ENCODE results near the gene IFNA4.
"Not testable (repeated sequence)": the region's sequence is repeated elsewhere in the genome, so short reads cannot be mapped to it uniquely, and the experiment has no call there.

The IFNA4 gene

DNA sequence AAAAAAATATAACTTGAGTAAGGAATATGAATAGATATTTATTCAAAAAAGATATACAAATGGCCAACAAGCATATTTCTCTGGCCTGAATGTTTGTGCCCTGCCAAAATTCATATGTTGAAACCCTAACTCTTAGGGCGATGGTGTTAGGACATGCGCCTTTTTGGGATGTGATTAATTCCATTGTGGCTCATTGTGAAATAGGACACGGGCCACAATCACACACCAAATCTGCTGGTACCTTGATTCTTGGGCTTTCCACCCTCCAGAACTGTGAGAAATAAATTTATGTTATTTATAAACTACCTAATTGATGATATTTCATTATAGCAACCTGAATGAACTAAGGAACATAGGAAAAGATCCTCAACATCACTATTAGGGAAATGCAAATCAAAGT is 15.2 kb downstream of the IFNA4 start:
- in situ Hi-C loops (cut with MboI; ENCODE audit: low pct_unique_long_range_greater_than_20kb, low sequenced_read_pairs) = no loop called here
- no peak for DNase-seq

DNA sequence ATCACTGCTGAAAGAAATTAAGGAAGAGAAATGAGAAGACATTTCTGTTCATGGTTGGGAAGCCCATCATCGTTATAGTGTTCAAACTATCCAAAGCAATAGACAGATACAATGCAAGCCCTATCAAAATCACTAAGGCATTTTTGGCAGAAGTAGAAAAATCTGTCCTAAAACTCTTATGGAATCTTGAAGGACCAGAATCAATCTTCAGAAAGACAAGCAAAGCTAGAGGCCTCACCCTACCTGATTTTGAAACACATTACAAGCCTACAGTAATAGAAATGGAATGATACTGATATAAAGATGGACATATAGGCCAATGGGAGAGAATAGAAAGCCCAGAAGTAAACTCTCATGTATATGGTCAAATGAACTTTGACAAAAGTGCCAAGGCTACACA is 16.0 kb downstream of the IFNA4 start:
- in situ Hi-C loops (cut with MboI; ENCODE audit: low pct_unique_long_range_greater_than_20kb, low sequenced_read_pairs) = no loop called here
- no peak for DNase-seq

- in situ Hi-C loops (cut with MboI; ENCODE audit: low pct_unique_long_range_greater_than_20kb, low sequenced_read_pairs); DNase-seq: not testable (repeated sequence)
These were observed 20.8 kb downstream of the IFNA4 start, which contains the start of gene IFNA21 for GRCh38 chr9:21166560-21166959. Gene IFNA21 (minus strand): TSS chr9:21166660. CDS start chr9:21166612, 48 bp downstream.

- in situ Hi-C loops (cut with MboI; ENCODE audit: low pct_unique_long_range_greater_than_20kb, low sequenced_read_pairs) = no loop called here
- no peak for DNase-seq
These were observed 21.9 kb downstream of the IFNA4 start for GRCh38 chr9:21165516-21165915.

GRCh38 chr9:21160178-21160577 is 27.2 kb downstream of the IFNA4 start:
- peak; percentile 89 for DNase-seq

DNA sequence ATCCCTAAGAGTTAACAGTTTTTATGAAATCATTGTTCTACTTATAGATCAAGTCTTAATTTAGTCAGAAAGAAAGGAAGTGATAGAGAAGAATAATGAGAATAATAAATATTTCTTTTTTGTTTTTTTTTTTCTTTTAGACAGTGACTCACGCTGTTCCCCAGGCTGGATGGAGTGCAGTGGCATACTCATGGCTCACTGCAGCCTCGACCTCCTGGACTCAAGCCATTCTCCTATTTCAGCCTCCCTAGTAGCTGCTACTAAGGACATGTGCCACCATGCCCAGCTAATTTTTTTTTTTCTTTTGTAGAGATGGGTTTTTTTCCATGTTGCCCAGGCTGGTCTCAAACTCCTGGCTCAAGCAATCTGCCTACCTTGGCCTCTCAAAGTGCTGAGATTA is 31.9 kb downstream of the IFNA4 start:
- no peak for DNase-seq
- in situ Hi-C loops (cut with MboI; ENCODE audit: low pct_unique_long_range_greater_than_20kb, low sequenced_read_pairs) = no loop called here

More at GRCh38 chr9:21160178-21160577, 27.2 kb downstream of the IFNA4 start:
- in situ Hi-C loops (cut with MboI; ENCODE audit: low pct_unique_long_range_greater_than_20kb, low sequenced_read_pairs) = no loop called here

GRCh38 chr9:21154018-21154608 is 33.3 kb downstream of the IFNA4 start:
- in situ Hi-C loops (cut with MboI; ENCODE audit: low pct_unique_long_range_greater_than_20kb, low sequenced_read_pairs) = no loop called here
- DNase-seq = peak; percentile 75

DNA sequence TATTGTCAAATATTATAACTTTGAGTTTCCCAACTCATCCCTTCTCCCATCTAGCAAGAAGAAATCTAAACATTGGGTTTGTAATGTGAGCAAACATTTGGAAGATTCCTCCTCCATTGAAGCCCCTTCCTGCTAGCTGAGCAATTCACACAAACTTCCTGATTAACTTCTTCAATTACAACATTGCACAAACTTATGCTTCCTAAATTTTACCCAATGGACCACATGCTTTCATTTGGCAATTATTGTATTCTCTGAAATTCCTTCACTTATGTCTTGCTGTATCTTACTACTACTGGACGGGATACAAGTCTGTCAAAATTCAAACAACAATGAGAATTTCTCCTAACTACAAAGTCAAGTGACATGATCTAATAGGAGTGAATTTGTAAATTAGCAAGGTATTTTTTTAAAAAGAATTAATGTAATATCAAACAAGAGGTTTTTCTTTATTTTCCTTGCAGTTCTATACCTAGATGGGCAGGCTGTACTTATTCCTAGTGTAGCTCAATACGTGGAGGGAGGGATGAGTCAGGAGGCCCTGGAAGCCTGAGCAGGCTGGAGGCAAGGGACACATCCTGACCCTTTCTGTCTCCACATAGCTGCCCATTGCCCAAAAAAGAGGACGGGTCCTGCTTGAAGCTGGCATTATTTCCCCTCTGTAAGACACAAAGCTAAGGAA is 33.9 kb downstream of the IFNA4 start:
- in situ Hi-C loops (cut with MboI; ENCODE audit: low pct_unique_long_range_greater_than_20kb, low sequenced_read_pairs) = no loop called here
- DNase-seq = peak; percentile 5

DNA sequence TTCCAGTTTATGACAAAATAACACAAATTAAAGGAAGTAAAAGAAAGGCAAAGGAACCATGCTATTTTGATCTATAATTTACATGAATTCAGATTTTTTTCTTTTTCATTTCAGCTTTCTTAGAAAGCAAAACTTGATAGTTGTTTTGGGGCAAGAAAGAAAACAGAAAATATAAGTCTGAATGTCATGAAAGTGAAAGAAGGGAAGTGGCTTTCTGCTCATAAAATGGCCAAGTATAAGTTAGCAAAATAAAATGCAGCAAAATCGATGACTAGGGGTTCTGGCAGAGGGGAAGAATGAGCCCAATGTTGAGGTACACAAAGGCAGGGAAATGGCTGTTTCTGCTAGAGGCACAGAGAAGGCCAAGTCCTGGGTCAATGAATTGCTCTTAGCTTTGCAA is 42.8 kb downstream of the IFNA4 start:
- in situ Hi-C loops (cut with MboI; ENCODE audit: low pct_unique_long_range_greater_than_20kb, low sequenced_read_pairs) = no loop called here
- DNase-seq = no peak

DNA sequence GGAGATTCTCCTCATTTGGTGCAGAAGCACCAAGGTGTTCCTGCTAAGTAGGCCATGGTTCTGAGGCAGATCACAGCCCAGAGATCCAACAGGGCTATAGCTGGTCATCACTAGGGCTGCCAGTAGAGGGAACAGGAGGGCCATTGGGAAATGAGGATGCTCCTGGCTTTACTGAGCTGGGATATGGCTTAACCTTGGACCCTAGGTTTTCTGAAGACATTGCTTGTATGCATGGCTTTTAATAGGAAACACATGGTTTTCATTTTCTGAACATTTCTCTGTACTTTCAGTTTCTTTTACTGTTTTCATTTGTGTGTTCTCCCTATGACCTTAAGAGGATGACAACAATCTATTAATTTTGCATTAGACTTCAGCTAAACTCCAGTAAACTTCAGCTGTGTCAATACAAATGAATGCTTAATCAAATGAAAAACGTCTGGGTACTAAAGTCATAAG is 45.9 kb downstream of the IFNA4 start, which contains the start of gene IFNW1:
IFNW1 (minus strand) TSS at position 406 of the 456 bp plus-strand sequence; CDS start at position 144, 262 bp downstream.
- in situ Hi-C loops (cut with MboI; ENCODE audit: low pct_unique_long_range_greater_than_20kb, low sequenced_read_pairs) = no loop called here
- no peak for DNase-seq

GRCh38 chr9:21137020-21137419 is 50.4 kb downstream of the IFNA4 start:
- no peak for DNase-seq
- in situ Hi-C loops (cut with MboI; ENCODE audit: low pct_unique_long_range_greater_than_20kb, low sequenced_read_pairs) = no loop called here
